Epidermal melanocyte (primary cell): ENCODE measurements around the gene SLC15A3.

Experiments
- DNase-seq: peaks from one replicate; pipeline ENCODE4 v3.0.0; 2011; ENCODE audit warnings: low spot score; ENCODE audit not compliant: insufficient read length

Gene SLC15A3

DNA sequence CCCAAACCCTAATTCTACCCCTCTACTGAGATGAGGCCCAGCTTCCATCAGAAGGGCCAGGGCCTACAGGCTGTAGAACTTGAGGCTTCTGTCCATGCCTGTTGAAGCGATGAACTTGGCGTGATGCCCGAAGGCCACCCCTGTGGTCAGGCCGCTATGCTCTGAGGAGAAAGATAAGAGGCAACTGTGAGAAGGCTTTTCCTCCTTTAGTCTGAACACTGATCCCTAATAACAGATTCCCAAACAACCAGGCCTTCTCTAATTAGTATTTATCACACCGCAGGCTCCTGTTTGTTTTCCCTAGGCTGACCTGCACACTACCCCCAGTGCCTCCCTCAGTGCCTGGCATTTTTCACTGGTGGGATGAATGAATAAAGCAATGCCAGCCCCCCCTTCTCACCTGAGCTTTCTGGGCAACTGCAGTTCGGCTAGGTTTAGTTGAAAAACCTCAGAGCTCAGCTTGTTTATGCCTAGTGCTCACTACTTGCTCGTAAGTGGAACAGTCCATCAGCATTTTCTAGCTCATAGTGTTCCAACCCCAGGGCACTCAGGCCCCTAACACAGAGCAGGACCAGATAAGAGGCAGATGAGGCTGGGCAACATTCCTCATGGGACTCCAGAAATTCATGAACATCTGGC lies 60.8 kb downstream of the SLC15A3 start:
- no peak for DNase-seq

DNA sequence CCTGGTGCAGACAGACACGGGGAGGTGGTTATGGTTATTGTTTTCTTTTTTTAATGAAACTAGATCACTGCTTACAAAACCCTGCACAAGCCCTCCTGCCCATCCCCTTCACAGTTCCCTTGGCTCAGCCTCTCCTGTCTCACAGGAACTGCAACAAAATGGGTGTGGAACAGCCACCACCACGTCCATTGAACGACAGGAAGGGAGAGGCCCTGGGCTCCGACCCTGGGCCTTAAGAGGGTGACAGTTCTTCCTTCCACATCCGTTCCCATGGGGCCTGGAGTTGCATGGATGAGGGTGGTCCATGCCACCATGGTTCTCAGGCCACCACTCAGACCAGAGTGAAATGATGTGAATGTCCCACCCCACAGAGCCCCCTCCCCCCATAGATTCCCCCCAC lies 61.3 kb downstream of the SLC15A3 start:
- DNase-seq = no peak

DNA sequence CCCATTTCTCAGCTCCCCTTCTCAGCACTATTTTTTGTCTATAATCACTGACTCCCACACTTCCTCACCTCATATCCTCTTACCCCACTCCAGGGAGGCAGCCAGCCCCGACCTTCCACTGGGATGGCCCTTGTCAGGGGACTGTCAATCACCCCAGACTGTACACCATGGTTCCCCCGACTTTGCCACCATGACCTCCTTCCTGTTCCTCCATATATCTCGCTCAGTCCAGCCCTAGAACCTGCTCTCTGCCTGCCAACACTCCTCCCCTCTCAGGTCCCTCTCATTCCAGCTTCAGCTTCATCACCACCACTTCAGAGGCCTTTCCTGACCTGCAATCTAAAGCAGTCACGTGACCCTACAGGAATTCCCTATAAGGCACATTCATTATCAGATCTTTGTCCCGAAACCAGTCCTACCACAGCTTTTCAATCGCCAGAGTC lies 62.1 kb downstream of the SLC15A3 start:
- no peak for DNase-seq

DNA sequence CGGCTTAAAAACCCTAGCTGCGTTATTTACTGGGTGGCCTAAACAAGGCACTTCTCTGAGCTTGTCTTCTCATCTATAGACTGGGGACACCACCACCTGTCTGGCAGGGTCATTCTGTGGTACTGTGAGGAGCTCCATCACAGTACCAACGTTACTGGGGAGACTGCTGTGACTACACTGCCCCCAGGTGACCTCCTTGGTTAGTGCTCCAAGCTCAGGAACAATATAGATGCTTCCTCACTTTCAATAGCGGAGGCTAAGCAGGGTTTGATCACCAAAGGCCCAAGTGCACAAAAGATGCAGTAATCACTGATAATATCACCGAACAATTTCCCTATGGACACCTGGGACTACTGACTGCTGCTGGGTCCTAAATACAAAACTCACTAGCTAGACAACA lies 64.4 kb downstream of the SLC15A3 start:
- DNase-seq = no peak
